RPMI8226 (cell line): Measurements from ENCODE around the gene TMOD1.

Experiments used
- DNase-seq: peaks from one replicate; pipeline ENCODE4 v3.0.0-alpha.2; 2015

Gene TMOD1

GRCh38 chr9:97548819-97549540 lies 47.5 kb downstream of the TMOD1 start:
- DNase-seq = no peak

- no peak for DNase-seq
These were observed 48.9 kb downstream of the TMOD1 start for GRCh38 chr9:97550386-97550785.

GRCh38 chr9:97551308-97551707 lies 49.8 kb downstream of the TMOD1 start:
- no peak for DNase-seq

GRCh38 chr9:97553141-97553540 lies 51.7 kb downstream of the TMOD1 start:
- no peak for DNase-seq

- DNase-seq = no peak
These were observed 52.4 kb downstream of the TMOD1 start for GRCh38 chr9:97553841-97554240.

- no peak for DNase-seq
These were observed 53.2 kb downstream of the TMOD1 start for GRCh38 chr9:97554566-97555075.

- DNase-seq = no peak
These were observed 53.7 kb downstream of the TMOD1 start for GRCh38 chr9:97555164-97555563.

GRCh38 chr9:97556036-97556720 lies 54.7 kb downstream of the TMOD1 start:
- no peak for DNase-seq

- DNase-seq = peak; percentile 22
These were observed 55.5 kb downstream of the TMOD1 start for GRCh38 chr9:97556721-97557605.

GRCh38 chr9:97557606-97558095 lies 56.2 kb downstream of the TMOD1 start:
- DNase-seq = peak; percentile 38

GRCh38 chr9:97558701-97559101 lies 57.2 kb downstream of the TMOD1 start:
- peak; percentile 57 for DNase-seq

GRCh38 chr9:97559111-97559514 lies 57.6 kb downstream of the TMOD1 start:
- peak; percentile 78 for DNase-seq

- no peak for DNase-seq
These were observed 58.7 kb downstream of the TMOD1 start for GRCh38 chr9:97560154-97560553.

GRCh38 chr9:97560851-97561250 lies 59.4 kb downstream of the TMOD1 start:
- no peak for DNase-seq

- no peak for DNase-seq
These were observed 60.0 kb downstream of the TMOD1 start for GRCh38 chr9:97561501-97561900.

- no peak for DNase-seq
These were observed 61.1 kb downstream of the TMOD1 start for GRCh38 chr9:97562542-97562941.

GRCh38 chr9:97563458-97564135 lies 62.1 kb downstream of the TMOD1 start:
- no peak for DNase-seq

- peak; percentile 13 for DNase-seq
These were observed 63.1 kb downstream of the TMOD1 start for GRCh38 chr9:97564291-97565175.

GRCh38 chr9:97565262-97565661 lies 63.8 kb downstream of the TMOD1 start:
- no peak for DNase-seq

GRCh38 chr9:97567182-97567893 lies 65.9 kb downstream of the TMOD1 start:
- no peak for DNase-seq

- no peak for DNase-seq
These were observed 66.4 kb downstream of the TMOD1 start for GRCh38 chr9:97567894-97568202.
